ENCODE measurements around the gene KMT2A.

DNA sequence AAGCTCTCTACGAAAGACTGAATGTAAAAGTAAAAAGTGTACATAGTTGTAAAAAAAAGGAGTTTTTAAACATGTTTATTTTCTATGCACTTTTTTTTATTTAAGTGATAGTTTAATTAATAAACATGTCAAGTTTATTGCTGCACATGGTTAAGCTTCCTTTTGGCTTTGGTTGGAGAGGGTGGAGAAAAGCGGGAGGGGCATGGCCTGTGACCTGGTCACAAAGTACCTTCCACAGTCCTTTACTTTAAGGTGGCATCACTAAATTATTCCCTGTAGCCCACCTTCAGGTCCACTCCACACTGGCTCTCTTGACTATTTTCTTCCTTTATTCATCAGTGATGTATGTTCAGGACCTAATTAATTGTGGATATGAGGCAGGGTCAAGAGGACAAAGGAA lies 90.4 kb downstream of the KMT2A start:
- TF ChIP-seq POLR2A (IDR thresholded peaks at IDR 0.05; ENCODE audit: low read depth, low read length) (no peak), POLR2AphosphoS5 (IDR thresholded peaks at IDR 0.05; ENCODE audit: low read depth, low read length) (no peak), TAF1 (IDR thresholded peaks at IDR 0.05; ENCODE audit: low read depth, low read length) (no peak), SPI1 (IDR thresholded peaks at IDR 0.05; ENCODE audit: low read depth, low read length) (no peak)
